B cell (primary cell): ENCODE results near the gene CALY. TPM values are rescaled to one million over a fixed set of nuclear protein-coding genes. Genes with fewer than 3 reads are reported as not detected.

ENCODE experiments used
- ATAC-seq: fragments of 200-7000 bp; cut with Tn5 transposase; one replicate; pipeline ENCODE4 v1.10.0; 2021; ENCODE audit warnings: low read depth, mild to moderate bottlenecking, moderate number of reproducible peaks, moderate library complexity
- CTCF ChIA-PET: fragments of 350-600 bp; sonication (Branson Sonifier 250); formaldehyde crosslinking; loops from one replicate; lab custom pipeline; 2021; ENCODE audit warnings: antibody characterized with exemption, inconsistent platforms; lab: Charles Lee
- POLR2A ChIA-PET: fragments of 350-600 bp; sonication (Branson Sonifier 250); formaldehyde crosslinking; loops from one replicate; lab custom pipeline; 2021; ENCODE audit warnings: antibody characterized with exemption; lab: Charles Lee
- DNase-seq: peaks from one replicate; pipeline ENCODE4 v3.0.0; 2013
- H2AFZ ChIP-seq: 2 replicates; pipeline ENCODE4 v1.6.1; 2012; ENCODE audit warnings: mild to moderate bottlenecking, low read depth, low read length; ENCODE audit not compliant: insufficient read depth, poor library complexity, severe bottlenecking
- H3K27ac ChIP-seq, 2 donors: 1 replicate in 1 of 2; 2 replicates in 1 of 2; pipeline ENCODE4 v1.5.1; 2012 to 2013; ENCODE audit warnings: low read length in 2 of 2, mild to moderate bottlenecking in 2 of 2, moderate library complexity in 1 of 2
- H3K27me3 ChIP-seq, 4 experiments: fragments of 200-600 bp in 1 of 4; sonication (generic) in 1 of 4; replicated peaks in 1 of 4; 1 replicate in 2 of 4; 2 replicates in 2 of 4; pipeline versions ENCODE4 v1.6.1 to v1.7.0; 2013 to 2016; ENCODE audit warnings: low read length in 3 of 4, mild to moderate bottlenecking in 2 of 4, mixed read lengths in 1 of 4, moderate library complexity in 1 of 4; ENCODE audit not compliant: insufficient read depth in 4 of 4, control insufficient read depth in 3 of 4; ENCODE audit errors: control extremely low read depth in 1 of 4
- H3K36me3 ChIP-seq, 2 experiments: replicated peaks in 1 of 2; 1 replicate in 1 of 2; 2 replicates in 1 of 2; pipeline versions ENCODE4 v1.6.1 to v1.7.1; 2013; ENCODE audit warnings: low read length in 1 of 2; ENCODE audit not compliant: insufficient read depth in 2 of 2, control insufficient read depth in 1 of 2; ENCODE audit errors: control extremely low read depth in 1 of 2, extremely low read depth in 1 of 2
- H3K4me1 ChIP-seq, 2 donors: fragments of 200-600 bp in 1 of 2; sonication (generic) in 1 of 2; 1 replicate in 1 of 2; 2 replicates in 1 of 2; pipeline versions ENCODE4 v1.5.1 to v1.6.1; 2013 to 2017; ENCODE audit warnings: low read length in 2 of 2; ENCODE audit not compliant: control insufficient read depth in 2 of 2, insufficient read depth in 2 of 2
- H3K4me2 ChIP-seq: replicated peaks from 2 replicates; pipeline ENCODE3; 2012; ENCODE audit warnings: mild to moderate bottlenecking, low read depth, low read length; ENCODE audit not compliant: poor library complexity, severe bottlenecking
- H3K4me3 ChIP-seq, 5 experiments: fragments of 200-600 bp in 1 of 5; sonication (generic) in 1 of 5; 1 replicate in 3 of 5; 2 replicates in 2 of 5; pipeline versions ENCODE4 v1.5.1 to v1.7.0; 2011 to 2016; ENCODE audit warnings: low read length in 4 of 5, mild to moderate bottlenecking in 4 of 5, low read depth in 2 of 5, control low read depth in 1 of 5, moderate library complexity in 1 of 5; ENCODE audit not compliant: insufficient read depth in 1 of 5; ENCODE audit errors: control extremely low read depth in 1 of 5, extremely low read depth in 1 of 5
- H3K79me2 ChIP-seq: fragments of 200-600 bp; sonication (generic); one replicate; pipeline ENCODE4 v1.6.0; 2016; ENCODE audit warnings: low read length; ENCODE audit not compliant: control insufficient read depth, insufficient read depth
- H3K9ac ChIP-seq: fragments of 200-600 bp; sonication (generic); 2 replicates; pipeline ENCODE4 v1.6.1; 2017; ENCODE audit warnings: mild to moderate bottlenecking, low read length, moderate library complexity
- H3K9me3 ChIP-seq, 3 donors: one replicate each; pipeline versions ENCODE4 v1.6.1 to v1.7.1; 2013; ENCODE audit warnings: low read length in 2 of 3; ENCODE audit not compliant: control insufficient read depth in 2 of 3, insufficient read depth in 1 of 3; ENCODE audit errors: control extremely low read depth in 1 of 3
- H4K20me1 ChIP-seq: 2 replicates; pipeline ENCODE4 v1.6.0; 2012; ENCODE audit warnings: mild to moderate bottlenecking, low read length; ENCODE audit not compliant: insufficient read depth, control insufficient read depth, poor library complexity, severe bottlenecking
- H3K27ac Mint-ChIP-seq: one replicate; pipeline ENCODE4 v1.8.0; 2021; ENCODE audit warnings: mixed read lengths
- H3K27me3 Mint-ChIP-seq: one replicate; pipeline ENCODE4 v1.8.0; 2021; ENCODE audit warnings: mixed read lengths
- H3K4me1 Mint-ChIP-seq: one replicate; pipeline ENCODE4 v1.8.0; 2021; ENCODE audit warnings: mixed read lengths
- H3K4me3 Mint-ChIP-seq: one replicate; pipeline ENCODE4 v1.8.0; 2021; ENCODE audit warnings: mixed read lengths
- H3K9me3 Mint-ChIP-seq: one replicate; pipeline ENCODE4 v1.8.0; 2022; ENCODE audit warnings: mixed read lengths; ENCODE audit not compliant: insufficient read depth
- EZH2 ChIP-seq: IDR thresholded peaks from 2 replicates; pipeline ENCODE4 v1.6.1; 2012; ENCODE audit warnings: borderline replicate concordance, low read depth, mild to moderate bottlenecking, moderate library complexity, low read length; ENCODE audit not compliant: insufficient read depth, poor library complexity, severe bottlenecking
- WGBS: methylation state at CpG from one replicate; pipeline ENCODE4 v1.1.5; 2013; ENCODE audit warnings: missing lambda C conversion rate; ENCODE audit not compliant: insufficient coverage; 5-methylcytosine and 5-hydroxymethylcytosine counted together
- intact Hi-C: fragments of 100-400 bp; cut with micrococcal nuclease; formaldehyde crosslinking; loops from one replicate; pipeline ENCODE4 v1.10.0; 2022
- polyA plus RNA-seq: library from polyadenylated mRNA; depleted of rRNA; stranded (reverse); fragments of >200 nt; gene quantifications from 2 replicates; pipeline ENCODE4 v1.2.3, GENCODE V29; 2012
- total RNA-seq, 2 donors: library from RNA; stranded (reverse); fragments of 120-200 nt in 1 of 2; gene quantifications; 1 replicate in 1 of 2; 2 replicates in 1 of 2; pipeline versions ENCODE4 v1.2.3 to v1.2.4, GENCODE V29; 2013 to 2022
- TF ChIP-seq, protein P1 (sequence below): fragments of 200-600 bp; IDR thresholded peaks from one replicate; pipeline ENCODE4 v1.8.0; 2022; ENCODE audit warnings: antibody characterized with exemption, mild to moderate bottlenecking

CALY gene
- total and polyA plus RNA-seq, 2 donors (not counting 1 experiment from before 2014, with no cell fraction given), result 0.21 TPM; not detected in 1

DNA sequence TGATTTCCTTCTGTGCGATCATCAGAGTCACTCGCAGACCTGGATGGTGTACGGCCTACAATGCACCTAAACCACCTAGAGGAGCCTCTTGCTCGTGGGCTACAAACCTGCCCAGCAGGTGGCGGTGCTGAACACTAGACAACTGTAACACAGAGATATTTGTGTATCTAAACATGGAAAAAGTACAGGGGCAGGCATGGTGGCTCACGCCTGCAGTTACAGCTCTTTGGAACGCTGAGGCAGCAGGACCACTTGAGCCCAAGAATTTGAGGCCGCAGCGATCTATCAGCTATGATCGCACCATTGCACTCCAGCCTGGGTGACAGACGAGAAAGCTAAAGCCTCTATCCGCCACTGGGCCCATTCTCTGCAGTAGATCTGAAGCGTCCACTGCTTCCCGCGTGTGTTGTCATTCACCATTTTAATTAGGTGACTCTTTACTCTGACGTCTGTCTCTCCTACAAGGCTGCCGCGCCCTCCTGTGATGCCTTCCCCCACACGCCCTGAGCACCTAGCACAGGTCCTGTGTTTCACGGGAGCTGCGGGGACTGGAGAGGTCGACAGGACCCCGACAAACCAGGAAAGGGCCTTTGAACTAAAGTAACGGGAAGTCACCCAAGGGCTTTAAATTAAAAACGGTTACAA is 28.8 kb downstream of the CALY start:
- peaks cover 37% of the 10 kb centered on the region for H3K4me1 Mint-ChIP-seq
- POLR2A ChIA-PET, result interaction anchor here (2.5 kb wide), 1 partner anchor 32 kb away, joined by 12 read pairs; the partner anchor contains the start of gene ADAM8
- CTCF ChIA-PET, result interaction anchor here (1.0 to 3.4 kb wide), 12 partner anchors 22 to 393 kb away, joined by 3 to 21 read pairs (median 4); no protein-coding TSS in a partner anchor

More for the DNA sequence above, 28.8 kb downstream of the CALY start:
- H3K27ac Mint-ChIP-seq, result peak overlapping the region; percentile 99
- peak overlapping the region; percentile 86 for H3K4me2 ChIP-seq
- H3K27me3 Mint-ChIP-seq, result no peaks in the 10 kb centered on the region
- peaks cover 21 to 36% of the 10 kb centered on the region in 2 donors for H3K4me1 ChIP-seq
- peaks cover 0 to 3% (median 0%) of the 10 kb centered on the region in 3 donors for H3K9me3 ChIP-seq
- intact Hi-C loops, result loop anchor here (2.0 to 5.0 kb wide), 3 partner anchors 49 to 771 kb away; partner anchors contain the start of genes FUOM and INPP5A
- H2AFZ ChIP-seq, result peak overlapping the region; percentile 83
- peaks cover 44% of the 10 kb centered on the region for H4K20me1 ChIP-seq
- peak; percentile 26 for ATAC-seq
- peaks cover 57% of the 10 kb centered on the region for H3K79me2 ChIP-seq
- peak overlapping the region; percentile 96 to 97 for H3K27ac ChIP-seq
- H3K27me3 ChIP-seq, result no peaks in the 10 kb centered on the region
- peak overlapping the region; percentile 86 for H3K9ac ChIP-seq
- H3K4me3 Mint-ChIP-seq, result peak overlapping the region; percentile 98
- H3K9me3 Mint-ChIP-seq, result no peaks in the 10 kb centered on the region
- WGBS, result 4% methylated on average over 23 of the region's 25 CpGs
- TF ChIP-seq, protein P1, sequence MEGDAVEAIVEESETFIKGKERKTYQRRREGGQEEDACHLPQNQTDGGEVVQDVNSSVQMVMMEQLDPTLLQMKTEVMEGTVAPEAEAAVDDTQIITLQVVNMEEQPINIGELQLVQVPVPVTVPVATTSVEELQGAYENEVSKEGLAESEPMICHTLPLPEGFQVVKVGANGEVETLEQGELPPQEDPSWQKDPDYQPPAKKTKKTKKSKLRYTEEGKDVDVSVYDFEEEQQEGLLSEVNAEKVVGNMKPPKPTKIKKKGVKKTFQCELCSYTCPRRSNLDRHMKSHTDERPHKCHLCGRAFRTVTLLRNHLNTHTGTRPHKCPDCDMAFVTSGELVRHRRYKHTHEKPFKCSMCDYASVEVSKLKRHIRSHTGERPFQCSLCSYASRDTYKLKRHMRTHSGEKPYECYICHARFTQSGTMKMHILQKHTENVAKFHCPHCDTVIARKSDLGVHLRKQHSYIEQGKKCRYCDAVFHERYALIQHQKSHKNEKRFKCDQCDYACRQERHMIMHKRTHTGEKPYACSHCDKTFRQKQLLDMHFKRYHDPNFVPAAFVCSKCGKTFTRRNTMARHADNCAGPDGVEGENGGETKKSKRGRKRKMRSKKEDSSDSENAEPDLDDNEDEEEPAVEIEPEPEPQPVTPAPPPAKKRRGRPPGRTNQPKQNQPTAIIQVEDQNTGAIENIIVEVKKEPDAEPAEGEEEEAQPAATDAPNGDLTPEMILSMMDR, result peak; percentile 75
- no peak for TF ChIP-seq EZH2
- peak overlapping the region; percentile 73 to 94 (median 91) for H3K4me3 ChIP-seq
- peak; percentile 88 for DNase-seq
- peaks cover 0 to 40% of the 10 kb centered on the region in 2 experiments for H3K36me3 ChIP-seq
